NCI-H510A treated with DMSO at 0.1 percent for 48 hours (cell line): Measurements from ENCODE around the gene OR6B3.

Experiments
- DNase-seq: peaks from one replicate; lab custom pipeline; 2025; lab: John Stamatoyannopoulos, UW

Gene OR6B3

DNA sequence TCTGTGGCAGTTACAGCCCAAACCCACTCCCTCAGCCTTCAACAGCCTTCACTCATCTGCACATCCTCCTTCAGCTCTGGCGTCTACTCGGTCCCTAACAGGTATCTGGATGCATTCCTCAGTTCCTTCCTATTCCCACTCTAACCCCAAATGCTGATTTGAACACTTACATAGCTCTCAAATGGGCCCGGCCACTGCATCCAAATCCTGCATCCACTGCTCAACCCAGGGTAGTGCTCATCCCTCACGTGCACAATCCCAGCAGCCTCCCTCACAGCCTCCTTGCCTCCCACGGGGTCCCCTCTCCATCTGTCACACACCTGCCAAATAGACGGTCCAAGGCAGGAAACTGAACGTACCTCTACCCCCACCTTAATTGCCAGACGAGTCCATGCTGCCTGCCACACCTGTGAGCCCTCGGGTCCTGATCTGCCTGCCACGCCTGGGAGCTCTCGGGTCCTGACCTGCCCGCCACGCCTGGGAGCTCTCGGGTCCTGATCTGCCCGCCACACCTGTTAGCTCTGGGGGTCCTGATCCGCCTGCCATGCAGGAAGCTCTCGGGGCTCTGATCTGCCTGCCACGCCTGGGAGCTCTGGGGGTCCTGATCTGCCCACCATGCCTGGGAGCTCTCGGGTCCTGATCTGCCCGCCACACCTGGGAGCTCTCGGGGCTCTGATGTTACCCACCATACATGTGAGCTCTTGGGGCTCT lies 9.9 kb downstream of the OR6B3 start:
- no peak for DNase-seq

DNA sequence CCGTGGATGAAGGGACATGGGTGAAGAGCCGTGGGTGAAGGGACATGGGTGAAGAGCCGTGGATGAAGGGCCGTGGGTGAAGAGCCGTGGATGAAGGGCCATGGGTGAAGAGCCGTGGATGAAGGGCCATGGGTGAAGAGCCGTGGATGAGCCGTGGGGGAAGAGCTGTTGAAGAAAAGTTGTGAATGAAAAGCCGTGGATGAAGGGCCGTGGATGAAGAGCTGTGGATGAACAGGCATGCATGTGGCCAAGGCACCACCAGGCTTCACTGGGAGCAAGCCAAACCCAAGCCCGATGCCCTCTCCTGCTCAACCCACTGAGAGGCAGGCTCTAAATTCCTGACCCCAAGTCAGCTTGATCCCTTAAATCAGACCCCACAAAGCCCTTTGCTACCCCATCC lies 10.6 kb downstream of the OR6B3 start:
- no peak for DNase-seq

- no peak for DNase-seq
These were observed 12.0 kb downstream of the OR6B3 start for GRCh38 chr2:240041363-240041762.

GRCh38 chr2:240037358-240037757 lies 16.0 kb downstream of the OR6B3 start:
- DNase-seq, result no peak

DNA sequence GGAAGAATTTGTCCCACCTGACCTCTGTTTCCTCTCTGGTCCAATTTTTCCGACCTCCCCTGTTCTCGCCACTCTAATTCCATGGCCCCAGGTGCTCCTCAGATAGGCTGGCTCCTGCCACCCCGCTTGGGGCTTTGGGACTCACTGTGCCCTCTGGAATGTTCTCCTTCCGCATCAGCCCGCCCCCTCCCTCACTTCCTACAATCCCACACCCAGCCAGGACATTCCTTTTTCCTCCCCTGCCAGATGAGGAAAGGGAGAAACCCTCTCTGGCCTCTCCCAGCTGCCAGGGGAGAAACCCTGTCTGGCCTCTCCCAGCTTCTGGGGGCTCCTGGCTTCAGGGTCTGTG lies 20.0 kb downstream of the OR6B3 start:
- DNase-seq, result no peak

DNA sequence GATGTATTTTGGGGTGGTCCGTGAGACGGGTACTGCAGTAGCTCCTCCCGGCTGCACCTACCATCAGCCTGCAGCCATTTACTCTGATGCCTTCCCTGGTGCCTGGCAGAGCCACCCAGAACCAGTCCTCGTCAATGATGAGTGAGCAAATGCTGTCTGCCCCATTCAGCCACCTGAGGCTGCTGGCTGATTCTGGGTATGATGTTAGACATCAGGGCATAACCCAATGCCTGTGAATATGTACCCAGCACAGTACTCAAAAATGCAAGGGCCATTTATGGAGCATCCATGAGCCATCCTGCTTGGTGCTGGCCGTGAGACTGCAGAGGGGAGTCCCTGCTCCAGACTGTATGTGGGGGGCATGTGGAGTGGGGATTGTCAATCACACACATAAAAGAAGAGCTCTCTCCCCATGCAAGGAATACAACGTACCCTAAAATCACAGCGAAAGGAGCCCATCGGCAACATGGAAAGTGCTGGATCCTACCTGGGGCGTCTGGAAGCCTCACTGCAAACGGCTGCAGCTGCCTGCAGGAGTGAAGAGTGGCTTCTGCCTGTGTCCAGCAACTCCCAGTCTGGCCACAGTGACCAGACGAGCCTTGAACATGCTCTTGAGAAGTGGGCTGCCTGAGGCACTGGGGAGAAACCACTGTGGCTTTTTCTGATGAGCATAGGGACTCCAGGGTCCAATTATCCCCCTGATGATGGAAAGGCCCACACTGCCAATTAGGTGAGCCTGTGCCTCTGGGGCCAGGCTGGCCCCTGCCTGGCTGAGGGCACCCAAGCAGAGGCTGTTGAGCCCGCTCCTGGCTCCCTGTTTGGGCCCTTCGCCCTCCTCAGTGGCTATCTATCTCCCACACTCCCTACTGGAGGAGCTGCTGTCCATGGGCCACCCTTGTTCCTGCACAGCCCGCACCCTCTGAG lies 20.7 kb downstream of the OR6B3 start:
- DNase-seq, result no peak

DNA sequence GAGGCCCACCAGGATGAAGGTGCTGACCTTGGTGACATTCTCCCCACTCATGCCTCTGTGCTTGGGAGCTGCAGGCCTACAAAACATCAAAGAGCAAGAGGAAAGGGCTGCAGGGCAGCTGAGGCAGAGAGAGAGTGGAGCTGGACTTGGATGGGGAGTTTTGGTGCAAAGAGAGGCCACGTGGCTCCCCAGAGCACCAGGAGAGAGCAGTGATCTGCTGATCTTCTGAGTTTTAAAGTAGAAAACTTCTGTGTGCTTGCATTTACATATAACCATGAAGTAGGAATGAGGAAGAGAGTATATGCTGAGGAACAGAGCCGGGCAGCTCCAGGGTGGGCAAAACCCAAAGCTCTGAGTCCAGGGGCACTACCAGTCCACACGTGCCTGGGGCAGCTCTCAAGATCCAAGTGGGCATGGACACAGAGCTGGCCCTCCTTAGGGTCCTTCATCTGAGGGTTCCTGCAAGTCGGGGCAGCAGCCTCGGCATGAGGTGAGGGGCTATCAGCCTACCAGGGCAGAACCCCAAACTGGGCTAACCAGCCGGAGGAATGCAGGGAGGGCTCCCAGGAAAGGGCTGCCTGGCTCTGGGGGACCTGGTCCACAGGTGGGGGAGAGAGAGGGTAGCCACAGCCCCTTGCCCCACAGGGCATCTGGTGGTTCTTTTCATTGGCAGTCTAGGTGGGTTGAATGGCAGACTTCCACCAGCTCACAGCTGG lies 22.8 kb downstream of the OR6B3 start, which contains the start of gene OR6B2:
TSS of gene OR6B2 (minus strand) at position 51 of the 716 bp plus-strand sequence. CDS start at position 51, 0 bp downstream.
- DNase-seq, result no peak

DNA sequence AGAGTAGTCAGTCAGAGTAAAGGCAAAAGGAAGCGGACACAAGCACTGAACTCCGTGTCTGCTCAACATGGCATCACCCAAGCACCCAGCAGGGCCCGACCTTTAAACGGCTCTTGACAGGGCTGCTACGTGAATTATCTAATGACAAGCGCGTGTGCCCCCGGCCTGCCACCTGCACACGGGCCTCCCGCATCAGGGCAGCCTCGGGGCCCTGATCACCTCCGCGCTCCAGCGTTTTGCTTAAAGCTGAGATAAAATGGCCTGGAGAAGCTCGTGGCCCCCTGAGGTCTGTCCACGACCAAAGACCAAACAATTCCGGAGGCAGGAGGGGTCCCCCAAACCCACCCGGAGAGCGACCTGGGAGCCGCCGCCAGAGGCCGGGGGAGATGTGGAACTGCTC lies 28.6 kb downstream of the OR6B3 start:
- no peak for DNase-seq

GRCh38 chr2:240023792-240024191 lies 29.5 kb downstream of the OR6B3 start:
- no peak for DNase-seq

DNA sequence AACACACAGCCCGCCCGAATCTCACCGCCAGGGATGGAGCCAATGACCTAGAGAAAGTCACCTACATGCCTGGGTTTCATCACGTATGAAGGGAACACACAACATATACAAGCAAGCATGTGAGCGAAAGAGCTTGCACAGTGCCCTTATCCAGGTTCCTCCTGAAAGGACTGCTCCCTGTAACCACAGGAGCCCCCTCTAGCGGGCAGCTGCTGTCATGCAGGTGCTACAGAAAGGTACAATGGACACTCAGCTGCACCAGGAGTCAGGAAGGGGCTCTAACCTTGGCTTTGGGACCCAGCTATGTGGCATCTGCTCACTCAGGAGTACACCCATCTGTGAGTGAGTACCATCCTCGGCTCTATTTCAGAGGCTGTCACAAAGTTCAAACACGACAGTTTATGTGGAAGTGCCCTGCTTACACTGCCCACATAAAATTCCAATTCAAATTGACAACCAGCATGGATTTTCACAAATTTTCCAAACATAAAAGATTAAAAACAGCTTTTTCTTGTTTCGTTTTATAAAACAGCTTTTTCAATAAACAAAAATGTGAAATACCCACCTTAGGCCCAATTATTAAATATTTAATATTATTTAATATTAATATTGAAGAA lies 31.7 kb downstream of the OR6B3 start:
- peak; percentile 71 for DNase-seq

GRCh38 chr2:240018071-240018750 lies 35.1 kb downstream of the OR6B3 start:
- no peak for DNase-seq

- no peak for DNase-seq
These were observed 39.0 kb downstream of the OR6B3 start for GRCh38 chr2:240014327-240014726.

GRCh38 chr2:240013343-240013742 lies 40.0 kb downstream of the OR6B3 start:
- DNase-seq, result no peak

DNA sequence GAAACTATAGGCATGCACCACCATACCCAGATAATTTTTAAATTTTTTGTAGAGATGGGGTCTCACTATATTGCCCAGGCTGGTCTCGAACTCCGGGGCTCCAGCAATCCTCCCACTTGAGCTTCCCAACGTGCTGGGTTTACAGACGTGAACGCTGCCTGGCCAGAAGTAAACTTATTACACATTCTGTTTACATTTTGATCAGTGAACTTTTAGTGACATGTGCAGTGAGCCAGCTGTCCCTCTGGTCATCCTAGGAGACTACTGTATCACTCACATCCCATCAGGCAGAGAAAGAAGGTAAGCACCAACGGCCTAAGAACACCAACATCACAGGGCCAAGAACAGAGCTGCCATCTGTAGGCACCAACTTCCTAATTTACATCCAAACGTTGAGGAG lies 50.3 kb downstream of the OR6B3 start:
- no peak for DNase-seq

DNA sequence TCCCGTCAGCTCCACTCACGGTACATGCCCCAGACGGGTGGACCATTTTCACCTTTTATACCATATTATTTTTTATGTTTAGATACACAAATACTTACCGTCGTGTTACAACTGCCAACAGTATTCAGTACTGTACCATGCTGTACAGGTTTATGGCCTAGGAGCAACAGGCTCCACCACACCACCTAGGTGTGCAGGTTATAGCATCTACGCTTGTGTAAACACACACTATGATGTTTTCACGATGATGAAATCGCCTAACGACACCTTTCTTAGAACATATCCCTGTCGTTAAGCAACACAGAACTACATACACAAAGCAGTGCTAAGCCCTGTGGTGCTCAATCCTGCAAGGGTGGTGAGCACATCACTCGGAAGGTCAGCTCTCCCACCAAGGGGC lies 52.6 kb downstream of the OR6B3 start:
- no peak for DNase-seq

GRCh38 chr2:239997686-239998409 lies 55.5 kb downstream of the OR6B3 start:
- DNase-seq, result no peak
